Measurements from ENCODE around the gene GPR157.

The GPR157 gene

GRCh38 chr1:9093581-9093980 is 35.3 kb downstream of the GPR157 start:
- DNase-seq (ENCODE audit: extremely low read depth, low read depth): no peak
- TF ChIP-seq CTCF (IDR thresholded peaks at IDR 0.05; ENCODE audit: low read depth, low read length): no peak

- no peak for DNase-seq (ENCODE audit: extremely low read depth, low read depth)
- no peak for TF ChIP-seq CTCF (IDR thresholded peaks at IDR 0.05; ENCODE audit: low read depth, low read length)
These were observed 35.8 kb downstream of the GPR157 start for GRCh38 chr1:9093091-9093490.

DNA sequence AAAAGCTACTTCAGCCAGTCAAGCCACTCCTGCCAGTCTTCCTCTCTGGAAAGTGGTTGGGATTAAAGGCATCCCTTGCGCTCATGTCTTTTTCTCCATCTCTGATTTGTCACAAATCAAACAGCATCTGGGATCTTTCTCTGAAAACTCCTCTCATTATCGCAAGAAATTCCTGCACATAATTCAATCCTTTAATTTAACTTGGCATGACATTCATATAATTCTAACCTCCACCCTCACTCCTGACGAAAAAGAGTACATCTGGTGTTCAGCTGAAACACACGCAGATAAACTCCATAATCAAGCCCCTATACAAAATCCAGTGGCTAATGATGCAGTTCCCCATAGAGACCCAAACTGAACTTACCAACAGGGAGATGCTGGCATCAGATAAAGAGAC is 40.1 kb downstream of the GPR157 start:
- TF ChIP-seq CTCF (IDR thresholded peaks at IDR 0.05; ENCODE audit: low read depth, low read length): no peak
- DNase-seq (ENCODE audit: extremely low read depth, low read depth): no peak

- DNase-seq (ENCODE audit: extremely low read depth, low read depth): no peak
- no peak for TF ChIP-seq CTCF (IDR thresholded peaks at IDR 0.05; ENCODE audit: low read depth, low read length)
These were observed 41.3 kb downstream of the GPR157 start for GRCh38 chr1:9087411-9088125.

DNA sequence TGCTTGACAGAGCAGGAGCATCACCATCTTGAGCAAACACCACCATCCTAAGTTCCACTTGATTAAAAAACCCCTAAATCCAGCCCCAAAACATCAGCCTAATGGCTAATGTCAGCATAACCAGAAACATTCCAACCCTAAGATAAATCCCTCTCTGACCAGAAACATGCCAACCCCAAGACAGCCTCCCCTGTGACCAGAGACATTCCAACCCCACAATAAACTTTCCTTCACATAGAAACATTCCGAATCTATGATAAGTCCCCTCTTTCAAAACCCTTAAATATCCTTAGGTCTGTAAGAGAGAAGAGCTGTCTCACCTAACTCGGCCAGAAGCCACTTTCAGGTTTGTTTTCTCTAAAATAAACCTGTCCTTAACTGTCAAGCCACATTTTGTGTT is 42.1 kb downstream of the GPR157 start:
- no peak for DNase-seq (ENCODE audit: extremely low read depth, low read depth)
- no peak for TF ChIP-seq CTCF (IDR thresholded peaks at IDR 0.05; ENCODE audit: low read depth, low read length)

DNA sequence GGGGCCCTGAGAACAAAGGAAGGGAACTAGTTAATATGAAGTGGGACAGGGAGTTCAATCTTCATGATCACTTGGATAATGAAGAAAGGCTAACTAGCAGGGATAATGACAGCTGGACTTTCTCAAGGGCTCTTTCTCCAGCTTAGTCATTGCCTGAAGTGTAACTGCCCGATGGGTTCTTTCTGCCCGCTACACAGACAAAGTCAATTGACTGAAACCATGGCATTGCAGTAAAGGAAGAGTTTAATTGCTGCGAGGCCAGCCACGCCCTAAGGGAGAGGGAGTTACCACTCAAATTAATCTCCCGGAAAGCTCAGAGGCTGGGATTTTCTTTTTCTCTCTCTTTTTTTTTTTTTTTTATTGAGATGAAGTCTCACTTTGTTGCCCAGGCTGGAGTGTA is 42.9 kb downstream of the GPR157 start:
- DNase-seq (ENCODE audit: extremely low read depth, low read depth): no peak
- TF ChIP-seq CTCF (IDR thresholded peaks at IDR 0.05; ENCODE audit: low read depth, low read length): no peak

DNA sequence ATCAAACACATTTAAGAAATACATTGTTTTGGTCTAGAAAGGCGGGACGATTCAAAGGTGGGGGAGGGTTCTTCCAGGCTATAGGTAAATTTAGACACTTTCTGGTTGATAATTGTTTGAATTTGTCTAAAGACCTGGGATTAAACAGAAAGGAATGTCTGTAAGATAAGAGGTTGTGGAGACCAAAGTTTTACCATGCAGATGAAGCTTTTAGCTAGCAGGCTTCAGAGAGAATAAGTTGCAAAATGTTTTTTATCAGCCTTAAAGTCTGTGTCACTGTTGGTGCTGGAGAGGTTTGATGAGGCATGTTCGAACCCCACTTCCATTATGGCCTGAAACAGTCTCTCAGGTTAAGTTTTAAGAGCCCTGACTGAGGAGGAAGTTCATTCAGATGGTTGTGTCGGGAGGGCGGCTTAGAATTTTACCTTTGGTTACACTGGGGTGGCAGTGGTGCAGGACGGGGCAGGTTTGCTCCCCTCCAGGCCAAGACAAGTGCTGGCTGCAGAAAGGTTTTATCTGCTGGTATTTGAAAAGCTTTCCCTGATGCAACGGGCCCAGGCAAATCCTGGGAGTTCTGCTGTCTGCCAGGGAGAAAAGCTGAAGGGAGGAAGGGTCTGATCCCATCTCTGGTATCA is 43.5 kb downstream of the GPR157 start:
- DNase-seq (ENCODE audit: extremely low read depth, low read depth): no peak
- no peak for TF ChIP-seq CTCF (IDR thresholded peaks at IDR 0.05; ENCODE audit: low read depth, low read length)
